GM21381 (cell line): ENCODE results near the gene TM4SF4.

Source experiments
- ATAC-seq: cut with Tn5 transposase; IDR thresholded peaks from one replicate; pipeline ENCODE4 v1.9.1; 2021; ENCODE audit warnings: mild to moderate bottlenecking, moderate library complexity; ENCODE audit not compliant: unreplicated experiment

The TM4SF4 gene

DNA sequence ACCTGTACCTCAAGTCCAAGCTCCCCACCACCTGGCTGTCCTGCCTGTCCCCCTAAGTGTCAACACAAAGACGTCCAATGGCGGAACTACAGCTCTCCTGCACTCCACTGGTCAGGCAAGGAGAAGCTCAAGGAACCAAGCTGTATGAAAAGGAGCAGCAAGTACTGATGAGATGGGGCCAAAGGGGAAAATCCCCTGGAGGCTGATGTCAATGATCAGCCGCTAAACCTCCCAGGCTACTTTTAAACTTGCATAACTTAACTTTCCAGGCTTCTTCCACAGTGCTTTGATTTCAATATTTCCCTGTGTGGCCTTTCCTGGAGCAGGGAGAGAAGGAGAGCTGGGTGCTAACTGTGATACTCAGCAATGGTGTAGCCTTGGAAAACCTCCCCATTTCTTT is 35.0 kb downstream of the TM4SF4 start:
- ATAC-seq = no peak

GRCh38 chr3:149510480-149510879 is 36.0 kb downstream of the TM4SF4 start:
- no peak for ATAC-seq

GRCh38 chr3:149511040-149511626 is 36.6 kb downstream of the TM4SF4 start:
- ATAC-seq = no peak

DNA sequence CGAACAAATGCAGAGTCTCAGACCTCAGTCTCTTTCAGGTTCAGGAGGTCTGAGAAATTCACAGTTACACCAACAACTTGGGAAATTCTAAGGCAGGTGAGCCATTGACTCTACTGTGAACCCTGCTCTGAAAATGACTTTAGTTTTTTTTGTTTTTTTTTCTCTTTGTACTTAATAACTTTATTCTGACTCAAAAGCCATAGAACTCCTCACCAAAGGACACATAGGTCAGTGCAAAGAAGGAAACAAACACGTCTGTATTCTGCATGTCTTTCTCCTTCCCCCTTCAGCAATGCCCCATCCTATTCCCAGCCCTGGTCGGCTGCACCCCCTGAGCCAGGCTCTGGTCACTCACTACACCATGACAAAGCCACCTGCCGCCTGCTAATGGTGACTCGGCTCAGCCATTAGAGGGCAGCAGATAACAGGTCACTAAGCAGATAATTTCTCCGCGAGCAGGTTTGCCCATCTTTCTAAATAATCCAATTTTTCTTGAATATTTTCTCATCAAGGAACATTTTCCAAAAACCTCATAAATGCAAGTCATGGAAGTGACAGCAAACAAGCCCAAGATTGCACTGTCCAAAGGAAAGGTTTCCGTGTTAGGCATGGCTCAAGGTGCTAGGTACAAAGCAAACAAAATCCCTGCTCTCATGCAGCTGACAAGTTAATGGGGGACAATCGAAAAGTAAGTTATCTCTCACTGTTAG is 37.7 kb downstream of the TM4SF4 start:
- peak; percentile 48 for ATAC-seq

- ATAC-seq = no peak
These were observed 40.0 kb downstream of the TM4SF4 start for GRCh38 chr3:149514471-149514870.

GRCh38 chr3:149515249-149515648 is 40.8 kb downstream of the TM4SF4 start:
- no peak for ATAC-seq

DNA sequence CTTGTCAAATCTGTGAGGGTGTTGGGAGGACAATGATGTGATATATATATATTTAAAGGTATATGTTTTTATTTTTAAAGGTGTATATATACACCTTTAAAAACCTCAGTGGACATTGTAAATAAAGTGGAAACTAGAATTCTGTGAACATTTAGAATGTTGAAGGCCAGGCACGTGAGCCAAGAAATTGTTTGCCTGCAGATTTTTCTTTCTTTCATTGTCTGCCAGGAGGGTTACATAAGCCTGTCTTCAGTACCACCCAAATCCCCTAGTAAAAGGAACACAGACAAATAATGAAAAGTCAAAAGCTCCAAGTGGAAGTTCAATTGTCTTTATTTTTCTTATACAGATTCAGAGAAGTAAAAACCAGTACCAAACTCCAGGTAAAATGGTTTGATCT is 42.4 kb downstream of the TM4SF4 start:
- no peak for ATAC-seq

DNA sequence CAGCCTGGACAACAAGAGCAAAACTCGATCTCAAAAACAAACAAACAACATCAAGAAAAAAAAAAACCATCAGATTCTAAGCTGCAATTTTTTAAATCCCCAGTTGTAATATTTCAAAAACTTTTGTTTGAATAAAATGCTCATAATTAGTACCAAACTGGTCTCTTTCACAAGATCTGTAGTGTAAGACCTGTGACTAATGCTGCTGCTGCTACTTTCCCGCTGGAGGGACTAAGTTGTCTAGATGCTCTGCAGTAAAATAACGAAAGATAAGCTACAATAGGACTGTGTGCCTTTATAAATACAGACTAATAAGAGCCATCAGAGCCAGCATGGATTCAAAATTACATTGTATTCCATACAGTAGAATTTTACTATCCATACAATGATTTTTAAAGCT is 45.4 kb downstream of the TM4SF4 start:
- ATAC-seq = no peak

- no peak for ATAC-seq
These were observed 49.2 kb downstream of the TM4SF4 start for GRCh38 chr3:149523512-149524299.

- ATAC-seq = no peak
These were observed 53.2 kb downstream of the TM4SF4 start for GRCh38 chr3:149527531-149528339.

DNA sequence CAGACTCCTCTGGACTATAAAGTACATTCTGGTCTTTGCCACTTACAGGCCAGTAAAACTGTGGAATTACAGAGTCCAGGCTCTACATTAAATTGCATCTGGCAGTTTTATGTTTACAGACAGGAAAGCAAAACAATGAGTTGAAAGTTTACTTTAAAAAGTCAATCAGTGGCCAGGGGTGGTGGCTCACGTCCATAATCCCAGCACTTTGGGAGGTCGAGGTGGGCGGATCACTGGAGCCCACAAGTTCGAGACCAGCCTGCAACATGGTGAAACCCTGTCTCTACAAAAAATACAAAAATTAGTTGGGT is 53.8 kb downstream of the TM4SF4 start:
- ATAC-seq = no peak

DNA sequence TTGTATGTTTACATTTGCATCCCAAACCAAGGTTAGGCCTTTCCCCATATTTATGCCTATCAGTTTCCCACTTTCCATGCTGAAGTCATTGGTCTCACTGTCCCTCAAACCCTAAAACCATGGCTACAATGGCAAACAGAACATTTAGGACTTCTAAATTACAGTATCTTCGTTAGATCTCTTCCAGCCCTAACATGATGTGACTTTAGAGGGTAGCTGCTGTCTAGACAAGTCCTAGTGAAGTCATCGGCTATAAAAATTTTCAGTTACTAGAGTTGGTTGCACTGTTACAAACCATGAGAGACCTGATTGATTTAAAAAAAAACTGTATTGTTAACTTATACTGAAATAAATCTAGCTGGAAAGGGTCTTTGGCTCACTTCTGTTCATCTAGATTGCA is 54.6 kb downstream of the TM4SF4 start:
- ATAC-seq = no peak

GRCh38 chr3:149532489-149533180 is 58.1 kb downstream of the TM4SF4 start:
- ATAC-seq = peak; percentile 50

- no peak for ATAC-seq
These were observed 59.6 kb downstream of the TM4SF4 start for GRCh38 chr3:149534082-149534481.

DNA sequence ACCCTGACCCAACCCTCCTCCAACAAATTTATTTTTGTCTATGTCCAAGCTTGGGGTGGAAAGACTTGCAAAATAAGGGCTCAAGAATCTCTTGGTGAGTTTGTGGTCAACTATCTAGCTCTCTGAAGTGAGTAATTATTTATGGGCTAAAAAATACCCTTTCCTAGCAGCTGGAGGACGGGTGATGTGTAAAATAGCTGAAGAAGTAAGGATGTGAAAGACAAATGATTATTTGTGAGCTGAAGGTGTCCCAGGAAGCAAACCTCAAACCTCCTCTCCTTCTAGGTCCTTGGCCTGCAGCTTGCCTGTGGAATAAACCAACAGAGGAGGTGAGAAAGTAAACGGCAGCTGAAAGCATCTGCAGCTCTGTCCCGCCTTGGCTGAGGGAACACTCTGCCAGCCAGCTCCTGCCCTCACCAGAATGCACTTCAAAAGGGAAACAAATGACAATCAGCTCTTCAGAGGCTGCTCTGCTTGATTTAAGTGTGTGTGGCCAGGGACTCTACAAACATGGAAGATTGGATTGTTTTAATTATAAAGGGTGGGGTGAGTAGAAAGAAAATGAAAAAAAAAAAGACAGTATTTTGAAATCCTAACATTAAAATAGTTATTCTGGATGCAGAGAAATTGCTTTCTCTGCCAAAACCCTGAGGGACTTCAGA is 60.3 kb downstream of the TM4SF4 start:
- ATAC-seq = no peak

DNA sequence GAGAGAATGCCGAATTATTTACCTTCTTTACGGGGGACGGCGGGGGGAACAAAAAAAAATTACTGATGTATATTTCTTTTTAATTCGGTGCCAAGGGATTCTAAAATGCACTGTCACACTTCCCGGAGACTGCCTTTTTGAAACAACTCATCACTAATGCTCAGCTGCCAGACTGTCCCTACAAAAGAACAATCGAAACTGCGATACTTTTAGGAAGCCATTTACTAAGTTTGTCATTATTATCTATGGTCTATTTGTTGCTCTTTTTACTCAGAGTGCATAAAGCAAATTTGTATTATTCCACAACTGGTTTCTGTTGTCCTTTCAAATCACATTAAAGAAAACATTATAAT is 60.8 kb downstream of the TM4SF4 start:
- ATAC-seq = no peak

- no peak for ATAC-seq
These were observed 61.9 kb downstream of the TM4SF4 start for GRCh38 chr3:149536429-149536828.

- ATAC-seq = no peak
These were observed 63.9 kb downstream of the TM4SF4 start for GRCh38 chr3:149538371-149538770.

- no peak for ATAC-seq
These were observed 66.6 kb downstream of the TM4SF4 start for GRCh38 chr3:149541091-149541491.
